H9 (cell line): ENCODE measurements around the gene OR10A7. TPM values are rescaled to one million over a fixed set of nuclear protein-coding genes. Genes with fewer than 3 reads are reported as not detected.

Source experiments
- DNase-seq: peaks from one replicate; pipeline ENCODE4 v3.0.0-alpha.2; 2017
- H2AFZ ChIP-seq: one replicate; pipeline ENCODE4 v1.6.1; 2013; ENCODE audit warnings: mild to moderate bottlenecking, low read length, control low read depth, moderate library complexity
- H2AK5ac ChIP-seq: 2 replicates; pipeline ENCODE4 v1.6.1; 2013; ENCODE audit warnings: low read length, control low read depth, mixed read lengths; ENCODE audit not compliant: insufficient read length
- H2BK120ac ChIP-seq: one replicate; pipeline ENCODE4 v1.6.1; 2013; ENCODE audit warnings: low read depth, mild to moderate bottlenecking, low read length, control low read depth, inconsistent platforms; ENCODE audit not compliant: poor library complexity, severe bottlenecking
- H2BK12ac ChIP-seq: 2 replicates; pipeline ENCODE4 v1.6.1; 2013; ENCODE audit warnings: low read length, control low read depth, mixed read lengths, low read depth; ENCODE audit not compliant: insufficient read length
- H2BK15ac ChIP-seq: 2 replicates; pipeline ENCODE4 v1.6.1; 2013; ENCODE audit warnings: low read depth, low read length, control low read depth
- H2BK20ac ChIP-seq: one replicate; pipeline ENCODE4 v1.6.1; 2013; ENCODE audit warnings: low read depth, mild to moderate bottlenecking, low read length, control low read depth, inconsistent platforms; ENCODE audit not compliant: poor library complexity, severe bottlenecking
- H2BK5ac ChIP-seq: 2 replicates; pipeline ENCODE4 v1.6.1; 2013; ENCODE audit warnings: low read length, control low read depth, mixed read lengths; ENCODE audit not compliant: insufficient read length
- H3K14ac ChIP-seq: 2 replicates; pipeline ENCODE4 v1.6.1; 2013; ENCODE audit warnings: low read length, control low read depth; ENCODE audit not compliant: insufficient read depth
- H3K18ac ChIP-seq: 2 replicates; pipeline ENCODE4 v1.6.1; 2013; ENCODE audit warnings: low read depth, mild to moderate bottlenecking, mixed read lengths, low read length, control low read depth; ENCODE audit not compliant: insufficient read length
- H3K23ac ChIP-seq: 2 replicates; pipeline ENCODE4 v1.6.1; 2013; ENCODE audit warnings: low read length, control low read depth, mixed read lengths, low read depth; ENCODE audit not compliant: insufficient read length
- H3K23me2 ChIP-seq: 2 replicates; pipeline ENCODE4 v1.6.1; 2013; ENCODE audit warnings: low read depth, mild to moderate bottlenecking, mixed read lengths, low read length, control low read depth; ENCODE audit not compliant: insufficient read length, poor library complexity, severe bottlenecking
- H3K27ac ChIP-seq: 2 replicates; pipeline ENCODE4 v1.5.1; 2013; ENCODE audit warnings: low read length, control low read depth, mixed read lengths, low read depth; ENCODE audit not compliant: insufficient read length
- H3K27me3 ChIP-seq: 2 replicates; pipeline ENCODE4 v1.6.1; 2013; ENCODE audit warnings: low read length, control low read depth, inconsistent platforms; ENCODE audit not compliant: insufficient read depth
- H3K4ac ChIP-seq: 2 replicates; pipeline ENCODE4 v1.6.1; 2013; ENCODE audit warnings: low read depth, mild to moderate bottlenecking, control low read depth, inconsistent platforms, low read length, moderate library complexity
- H3K4me1 ChIP-seq: 2 replicates; pipeline ENCODE4 v1.6.1; 2013; ENCODE audit warnings: low read length, control low read depth, inconsistent platforms; ENCODE audit not compliant: insufficient read depth
- H3K4me2 ChIP-seq: 2 replicates; pipeline ENCODE4 v1.6.1; 2013; ENCODE audit warnings: low read length, control low read depth, mixed read lengths; ENCODE audit not compliant: insufficient read length, insufficient read depth
- H3K56ac ChIP-seq: 2 replicates; pipeline ENCODE4 v1.6.1; 2013; ENCODE audit warnings: low read depth, mild to moderate bottlenecking, mixed read lengths, low read length, control low read depth; ENCODE audit not compliant: insufficient read length
- H3K79me1 ChIP-seq: 2 replicates; pipeline ENCODE4 v1.6.1; 2013; ENCODE audit warnings: low read depth, mild to moderate bottlenecking, moderate library complexity, low read length, control low read depth, inconsistent platforms; ENCODE audit not compliant: insufficient read depth, poor library complexity, severe bottlenecking
- H3K79me2 ChIP-seq: 2 replicates; pipeline ENCODE4 v1.6.1; 2013; ENCODE audit warnings: low read length, control low read depth, inconsistent platforms; ENCODE audit not compliant: insufficient read depth
- H3K9ac ChIP-seq: 2 replicates; pipeline ENCODE4 v1.6.1; 2013; ENCODE audit warnings: low read length, control low read depth, mixed read lengths; ENCODE audit not compliant: insufficient read length; ENCODE audit errors: extremely low read depth
- H3K9me3 ChIP-seq: one replicate; pipeline ENCODE4 v1.6.1; 2013; ENCODE audit warnings: low read depth, low read length, inconsistent platforms; ENCODE audit not compliant: control insufficient read depth
- H3T11ph ChIP-seq: one replicate; pipeline ENCODE4 v1.6.1; 2013; ENCODE audit warnings: mild to moderate bottlenecking, low read length, control low read depth, inconsistent platforms
- H4K20me1 ChIP-seq: one replicate; pipeline ENCODE4 v1.6.1; 2013; ENCODE audit not compliant: control insufficient read depth, insufficient read length, insufficient read depth
- H4K5ac ChIP-seq: 2 replicates; pipeline ENCODE4 v1.6.1; 2013; ENCODE audit warnings: low read depth, mild to moderate bottlenecking, mixed read lengths, low read length, control low read depth; ENCODE audit not compliant: insufficient read length
- H4K8ac ChIP-seq: replicated peaks from 2 replicates; pipeline ENCODE4 v1.6.1; 2013; ENCODE audit warnings: low read length, control low read depth, mixed read lengths, low read depth; ENCODE audit not compliant: insufficient read length
- H4K91ac ChIP-seq: 2 replicates; pipeline ENCODE4 v1.6.1; 2013; ENCODE audit warnings: low read depth, mild to moderate bottlenecking, moderate library complexity, mixed read lengths, low read length, control low read depth; ENCODE audit not compliant: insufficient read length
- H3K27ac Mint-ChIP-seq, 3 experiments: 2 replicates in 2 of 3; 3 replicates in 1 of 3; pipeline ENCODE4 v1.8.0; 2020 to 2021; ENCODE audit warnings: mixed read lengths in 3 of 3, mild to moderate bottlenecking in 1 of 3, moderate library complexity in 1 of 3
- H3K27me3 Mint-ChIP-seq: 2 replicates; pipeline ENCODE4 v1.8.0; 2021; ENCODE audit warnings: low read depth, mild to moderate bottlenecking, moderate library complexity, mixed read lengths
- H3K36me3 Mint-ChIP-seq, 3 experiments: 2 replicates in 2 of 3; 3 replicates in 1 of 3; pipeline ENCODE4 v1.8.0; 2020 to 2021; ENCODE audit warnings: low read depth in 3 of 3, mixed read lengths in 3 of 3; ENCODE audit not compliant: insufficient read depth in 1 of 3
- H3K4me1 Mint-ChIP-seq, 2 experiments: 2 replicates each; pipeline ENCODE4 v1.8.0; 2020; ENCODE audit warnings: mixed read lengths in 2 of 2
- H3K4me3 Mint-ChIP-seq, 2 experiments: 2 replicates in 1 of 2; 3 replicates in 1 of 2; pipeline ENCODE4 v1.8.0; 2020 to 2021; ENCODE audit warnings: mild to moderate bottlenecking in 2 of 2, mixed read lengths in 2 of 2, moderate library complexity in 1 of 2
- H3K9me3 Mint-ChIP-seq, 2 experiments: 2 replicates in 1 of 2; 3 replicates in 1 of 2; pipeline ENCODE4 v1.8.0; 2020; ENCODE audit warnings: mild to moderate bottlenecking in 2 of 2, mixed read lengths in 2 of 2, moderate library complexity in 1 of 2
- CTCF ChIP-seq: fragments of 200-600 bp; sonication (generic); conservative IDR thresholded peaks from 3 replicates; pipeline ENCODE4 v1.8.0; 2021; ENCODE audit warnings: antibody characterized with exemption, mild to moderate bottlenecking
- WGBS: extraction: QIAGEN DNeasy Blood & Tissue Kit; methylation state at CpG from one replicate; pipeline ENCODE4 v1.1.7; 2013; ENCODE audit warnings: missing lambda C conversion rate, low lambda C conversion rate, mixed read lengths; ENCODE audit not compliant: insufficient read length; ENCODE audit errors: extremely low coverage; 5-methylcytosine and 5-hydroxymethylcytosine counted together
- total RNA-seq: library from RNA; stranded (reverse); gene quantifications from 2 replicates; pipeline ENCODE4 v1.2.1, GENCODE V29; 2021

The OR10A7 gene
- total RNA-seq, 1 experiment from 2014 or later: not detected

DNA sequence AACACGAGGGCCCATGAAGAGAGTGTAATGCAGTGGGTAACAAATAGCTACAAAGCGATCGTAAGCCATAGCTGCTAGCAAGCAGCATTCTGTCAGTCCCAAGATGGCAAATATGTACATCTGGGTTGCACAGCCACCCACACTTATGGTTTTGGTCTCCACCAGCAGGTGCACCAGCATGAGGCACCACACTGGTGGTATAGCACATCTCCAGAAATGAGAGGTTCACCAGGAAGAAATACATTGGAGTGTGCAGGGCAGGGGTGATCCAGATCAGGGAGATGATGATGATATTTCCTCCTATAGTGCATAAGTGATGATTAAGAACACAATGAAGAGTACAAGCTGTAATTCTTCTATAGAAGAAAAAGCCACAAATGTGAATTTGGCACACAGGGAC, 26.4 kb upstream of the OR10A7 start:
- H4K8ac ChIP-seq: no peak overlapping the region
- no peak overlapping the region for H3T11ph ChIP-seq
- peaks cover 7 to 12% of the 10 kb centered on the region in 2 experiments for H3K9me3 Mint-ChIP-seq
- no peak overlapping the region for H2BK15ac ChIP-seq
- WGBS: no CpG with 5 or more reads among the region's 3 CpGs
- no peaks in the 10 kb centered on the region for H3K27me3 ChIP-seq
- H3K4me1 Mint-ChIP-seq: no peaks in the 10 kb centered on the region
- H3K9ac ChIP-seq: no peak overlapping the region
- no peak overlapping the region for H2BK12ac ChIP-seq
- no peak overlapping the region for H3K27ac Mint-ChIP-seq
- no peak overlapping the region for H2BK20ac ChIP-seq
- no peak overlapping the region for H3K27ac ChIP-seq
- no peak for TF ChIP-seq CTCF
- H3K27me3 Mint-ChIP-seq: no peaks in the 10 kb centered on the region; the same call in none of the 2 replicates
- H3K36me3 Mint-ChIP-seq: peaks cover 0 to 8% (median 2%) of the 10 kb centered on the region in 3 experiments; a peak in 6 of 7 replicates
- no peak overlapping the region for H2AK5ac ChIP-seq
- no peak overlapping the region for H3K23ac ChIP-seq
- DNase-seq: no peak
- H3K9me3 ChIP-seq: no peaks in the 10 kb centered on the region
- no peaks in the 10 kb centered on the region for H3K4me1 ChIP-seq
- no peak overlapping the region for H4K91ac ChIP-seq
- no peak overlapping the region for H2BK120ac ChIP-seq
- no peaks in the 10 kb centered on the region for H4K20me1 ChIP-seq
- H4K5ac ChIP-seq: no peak overlapping the region
- H3K79me2 ChIP-seq: no peaks in the 10 kb centered on the region
- no peak overlapping the region for H2BK5ac ChIP-seq
- H3K23me2 ChIP-seq: no peaks in the 10 kb centered on the region
- no peak overlapping the region for H3K14ac ChIP-seq
- H3K4me3 Mint-ChIP-seq: no peak overlapping the region
- no peak overlapping the region for H2AFZ ChIP-seq
- H3K56ac ChIP-seq: no peak overlapping the region
- H3K18ac ChIP-seq: no peak overlapping the region
- no peak overlapping the region for H3K4ac ChIP-seq
- H3K79me1 ChIP-seq: no peaks in the 10 kb centered on the region
- H3K4me2 ChIP-seq: no peak overlapping the region
